Skeletal muscle tissue (tissue), 4 donors: ENCODE data around the gene SOX18. TPM values are rescaled to one million over a fixed set of nuclear protein-coding genes. Genes with fewer than 3 reads are reported as not detected.
A peak's percentile ranks its signal among the peaks of the same experiment; 100 is the strongest.

Experiments used
- H3K27ac ChIP-seq: one replicate; pipeline ENCODE4 v1.7.0; 2013; ENCODE audit warnings: mild to moderate bottlenecking, low read depth, low read length, inconsistent platforms
- H3K27me3 ChIP-seq, 3 donors: one replicate each; pipeline ENCODE4 v1.7.0; 2013; ENCODE audit warnings: low read length in 3 of 3; ENCODE audit not compliant: control insufficient read depth in 3 of 3, insufficient read depth in 3 of 3
- H3K36me3 ChIP-seq, 3 donors: one replicate each; pipeline ENCODE4 v1.7.0; 2013; ENCODE audit warnings: low read length in 3 of 3; ENCODE audit not compliant: control insufficient read depth in 3 of 3, insufficient read depth in 3 of 3
- H3K4me1 ChIP-seq, 3 donors: one replicate each; pipeline ENCODE4 v1.7.0; 2013; ENCODE audit warnings: low read length in 3 of 3, mild to moderate bottlenecking in 3 of 3; ENCODE audit not compliant: control insufficient read depth in 3 of 3, insufficient read depth in 3 of 3
- H3K4me3 ChIP-seq, 3 donors: one replicate each; pipeline ENCODE4 v1.7.0; 2013; ENCODE audit warnings: low read length in 3 of 3
- H3K9ac ChIP-seq, 3 donors: one replicate each; pipeline ENCODE4 v1.7.0; 2013; ENCODE audit warnings: low read length in 3 of 3, mild to moderate bottlenecking in 3 of 3, moderate library complexity in 2 of 3, low read depth in 1 of 3
- H3K9me3 ChIP-seq, 3 donors: one replicate each; pipeline ENCODE4 v1.7.0; 2013; ENCODE audit warnings: low read length in 3 of 3; ENCODE audit not compliant: control insufficient read depth in 3 of 3
- total RNA-seq: library from RNA; depleted of rRNA; stranded (reverse); fragments of >200 nt; gene quantifications from one replicate; pipeline ENCODE4 v1.2.3, GENCODE V29; 2014
- donor health status: Osteomylitis.

The SOX18 gene
- total RNA-seq, 1 donor from 2014 or later: 3.7 TPM

DNA sequence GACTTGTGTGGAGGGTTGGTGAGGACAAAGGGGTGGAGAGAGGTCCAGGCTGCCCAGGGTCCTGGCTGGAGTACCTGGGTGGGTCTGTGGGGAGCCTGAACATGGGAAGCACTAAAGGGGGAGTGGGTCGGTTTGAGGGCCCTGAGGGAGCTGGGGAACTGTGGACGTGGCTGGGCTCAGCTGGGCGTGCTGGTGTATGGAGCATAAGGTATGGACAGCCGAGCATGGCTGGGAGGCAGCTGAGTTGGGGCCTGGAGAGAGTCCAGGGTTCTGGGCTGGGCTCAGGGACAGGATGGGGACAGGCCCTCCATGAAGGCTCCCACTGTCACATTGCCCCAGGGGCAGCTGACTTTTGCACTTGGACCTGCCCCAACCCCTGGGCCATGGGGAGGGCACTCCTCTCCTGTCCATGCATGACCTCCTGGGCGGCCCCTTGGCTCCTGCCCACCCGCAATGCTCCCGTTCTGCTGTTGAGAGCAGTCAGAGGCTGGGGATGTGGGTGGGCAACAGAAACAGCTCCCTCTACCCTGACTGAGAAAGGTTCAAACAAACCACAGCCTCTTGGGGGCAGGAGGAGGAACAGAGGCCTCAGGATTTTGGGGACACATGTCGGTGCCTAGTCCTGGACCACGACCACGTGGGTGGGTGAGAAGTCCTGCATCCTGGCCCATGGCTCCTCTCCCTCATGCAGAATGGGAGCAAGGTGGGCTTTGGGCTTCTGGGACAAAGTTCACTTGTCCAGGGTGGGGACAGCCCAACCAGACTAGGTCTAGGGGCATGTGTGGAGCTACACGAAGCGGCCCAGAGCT is 9.0 kb downstream of the SOX18 start:
- no peaks in the 10 kb centered on the region for H3K36me3 ChIP-seq
- H3K9ac ChIP-seq: no peak overlapping the region
- peaks cover 6 to 35% (median 33%) of the 10 kb centered on the region in 3 donors for H3K4me1 ChIP-seq
- no peak overlapping the region for H3K27ac ChIP-seq
- peaks cover 71 to 81% (median 72%) of the 10 kb centered on the region in 3 donors for H3K27me3 ChIP-seq
- no peaks in the 10 kb centered on the region for H3K9me3 ChIP-seq
- H3K4me3 ChIP-seq: peak overlapping the region in 1 of 3 donors; percentile 7

DNA sequence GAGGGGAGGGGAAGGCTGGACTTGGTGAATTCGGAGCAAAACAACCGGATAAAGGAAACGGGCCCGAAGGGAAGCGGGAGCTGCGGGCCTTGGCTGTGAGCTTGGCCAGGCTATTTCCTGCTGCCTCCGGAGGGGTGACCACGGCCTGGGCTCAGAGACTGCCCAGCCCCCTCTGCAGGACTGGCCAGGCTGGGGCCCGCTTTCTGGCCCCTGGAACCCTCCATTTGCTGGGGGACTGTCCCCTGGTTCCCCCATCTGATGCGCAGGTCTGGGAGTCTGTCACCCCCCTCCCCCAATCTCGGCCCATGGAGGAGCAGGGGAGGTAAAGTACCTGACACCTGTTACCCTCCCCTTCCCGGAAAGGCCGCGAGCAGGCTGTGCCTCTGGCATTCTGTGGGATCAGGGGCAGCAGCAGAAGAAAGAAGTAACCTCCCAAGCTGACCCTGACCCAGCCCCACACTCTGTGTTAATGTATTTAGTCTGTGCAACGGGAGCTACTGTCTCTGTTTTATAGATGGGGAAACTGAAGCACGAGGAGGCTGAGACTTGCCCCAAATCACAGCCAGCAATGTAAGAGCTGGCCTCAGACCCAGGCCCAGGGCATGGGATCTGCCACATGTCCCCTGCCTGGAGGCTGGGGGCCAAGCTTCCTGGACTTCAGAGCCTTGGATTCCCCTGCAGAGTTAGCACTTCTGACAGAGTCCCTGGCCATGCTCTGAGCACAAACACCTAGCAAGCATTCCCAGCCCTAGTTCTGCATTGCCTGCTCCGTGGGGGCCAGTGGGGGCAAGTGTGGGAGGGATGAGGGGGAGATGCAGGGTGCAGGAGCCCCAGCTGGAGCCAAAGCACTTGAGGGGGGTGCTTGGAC is 9.9 kb downstream of the SOX18 start:
- H3K36me3 ChIP-seq: peaks cover 0 to 4% (median 3%) of the 10 kb centered on the region in 3 donors
- peak overlapping the region in 1 of 3 donors; percentile 41 for H3K4me3 ChIP-seq
- peaks cover 63 to 74% (median 63%) of the 10 kb centered on the region in 3 donors for H3K27me3 ChIP-seq
- H3K4me1 ChIP-seq: peaks cover 6 to 35% (median 33%) of the 10 kb centered on the region in 3 donors
- H3K9me3 ChIP-seq: no peaks in the 10 kb centered on the region
- peak overlapping the region in 1 of 3 donors; percentile 60 for H3K9ac ChIP-seq
- H3K27ac ChIP-seq: peak overlapping the region; percentile 28

DNA sequence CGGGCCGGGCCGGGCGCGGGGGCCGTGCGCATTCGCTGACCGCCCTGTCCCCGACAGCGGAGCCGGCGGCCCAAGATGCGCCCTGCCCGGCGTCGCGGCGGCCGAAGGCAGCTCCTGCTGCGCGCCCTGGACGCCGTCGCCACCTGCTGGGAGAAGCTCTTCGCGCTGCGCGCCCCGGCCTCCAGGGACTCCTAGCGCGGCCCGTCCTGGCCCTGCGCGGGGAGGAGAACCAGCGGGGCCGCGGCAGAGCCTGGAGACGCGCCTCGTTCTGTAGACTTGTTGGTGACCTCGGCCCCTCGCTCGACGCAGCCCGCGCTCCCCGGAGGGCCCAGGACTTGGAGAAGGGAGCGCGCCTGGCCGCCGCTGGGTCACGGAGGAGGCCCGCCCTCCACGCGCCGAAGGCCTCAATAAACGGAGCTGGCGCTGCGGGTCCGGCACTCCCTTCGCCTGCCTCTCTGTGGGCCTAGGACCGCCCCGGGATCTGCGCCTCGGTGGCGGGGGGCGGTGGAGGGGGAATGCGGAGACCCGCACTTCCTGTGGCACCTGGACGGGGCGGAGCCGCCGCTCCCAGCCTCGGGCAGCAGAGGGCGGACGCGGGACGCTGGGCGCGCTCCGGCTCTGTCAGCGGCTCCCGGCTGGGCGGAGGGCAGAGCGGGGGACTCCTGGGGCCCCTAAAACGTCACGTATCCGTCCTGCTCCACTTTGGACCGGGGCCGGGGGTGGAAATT is 10.7 kb downstream of the SOX18 start:
- H3K9me3 ChIP-seq: no peaks in the 10 kb centered on the region
- peak overlapping the region in 1 of 3 donors; percentile 60 for H3K9ac ChIP-seq
- H3K27me3 ChIP-seq: peaks cover 58 to 71% (median 58%) of the 10 kb centered on the region in 3 donors
- H3K36me3 ChIP-seq: peaks cover 4 to 8% (median 7%) of the 10 kb centered on the region in 3 donors
- peak overlapping the region in 2 of 3 donors; percentile 45 to 49 for H3K4me3 ChIP-seq
- H3K4me1 ChIP-seq: peaks cover 6 to 36% (median 35%) of the 10 kb centered on the region in 3 donors
- H3K27ac ChIP-seq: no peak overlapping the region

DNA sequence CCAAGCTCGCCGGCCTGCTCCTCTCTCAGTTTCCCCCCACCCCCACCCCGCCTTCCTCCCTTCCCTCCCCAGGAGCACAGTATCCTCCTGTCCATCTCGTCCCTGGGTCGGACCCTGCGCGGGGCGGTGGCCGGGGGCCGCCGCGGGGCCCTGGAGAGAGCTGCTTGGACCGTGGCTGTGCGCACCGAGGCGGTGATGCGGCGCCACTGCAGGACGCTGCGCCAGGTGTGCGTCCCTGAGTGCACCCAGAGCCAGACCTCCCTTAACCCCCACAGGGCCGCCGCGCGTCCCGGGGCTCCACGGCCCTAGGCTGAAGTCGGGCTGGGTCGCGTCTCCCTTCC is 11.2 kb downstream of the SOX18 start:
- Histone ChIP-seq H3K36me3 (peaks cover 6 to 9% (median 9%) of the 10 kb centered on the region in 3 donors), H3K4me3 (no peak overlapping the region), H3K4me1 (peaks cover 6 to 36% (median 35%) of the 10 kb centered on the region in 3 donors), H3K9me3 (no peaks in the 10 kb centered on the region), H3K27me3 (peaks cover 57 to 68% (median 58%) of the 10 kb centered on the region in 3 donors), H3K27ac (no peak overlapping the region), H3K9ac (no peak overlapping the region)

DNA sequence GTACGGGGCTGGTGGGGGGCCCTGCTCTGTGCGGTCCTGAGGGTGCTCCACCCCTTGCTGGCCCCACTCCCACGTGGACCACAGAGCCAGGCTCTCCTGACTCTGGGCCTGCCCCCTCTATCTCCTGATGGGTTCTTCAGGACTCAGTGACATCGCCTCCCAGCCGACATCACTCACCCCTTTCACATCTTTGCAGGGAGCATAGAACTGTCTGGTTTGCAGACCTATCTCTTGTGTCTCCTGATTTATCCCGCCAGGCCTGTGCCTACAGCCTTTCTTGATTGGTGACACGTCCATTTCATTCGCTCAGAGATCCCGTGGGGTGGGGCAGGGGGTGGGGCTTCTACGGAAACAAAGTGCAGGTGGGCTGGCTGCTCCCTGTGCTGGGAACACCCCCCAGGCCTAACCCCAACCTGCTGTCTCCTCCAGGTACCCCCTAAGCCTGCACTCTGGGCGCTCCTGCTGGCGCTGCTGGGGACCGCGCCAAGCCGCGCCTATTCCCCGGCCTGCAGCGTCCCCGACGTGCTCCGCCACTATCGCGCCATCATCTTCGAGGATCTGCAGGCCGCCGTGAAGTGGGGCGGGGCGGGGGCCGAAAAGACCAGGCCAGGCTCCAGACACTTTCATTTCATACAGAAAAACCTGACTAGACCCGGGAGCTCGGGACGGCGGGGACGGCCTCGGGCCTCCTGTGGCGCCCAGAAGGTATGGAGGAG is 11.8 kb downstream of the SOX18 start:
- Histone ChIP-seq H3K27me3 (peaks cover 57 to 66% (median 58%) of the 10 kb centered on the region in 3 donors), H3K9me3 (no peaks in the 10 kb centered on the region), H3K27ac (no peak overlapping the region), H3K36me3 (peaks cover 11 to 14% (median 11%) of the 10 kb centered on the region in 3 donors), H3K4me1 (peaks cover 6 to 36% (median 35%) of the 10 kb centered on the region in 3 donors), H3K9ac (no peak overlapping the region), H3K4me3 (no peak overlapping the region)

DNA sequence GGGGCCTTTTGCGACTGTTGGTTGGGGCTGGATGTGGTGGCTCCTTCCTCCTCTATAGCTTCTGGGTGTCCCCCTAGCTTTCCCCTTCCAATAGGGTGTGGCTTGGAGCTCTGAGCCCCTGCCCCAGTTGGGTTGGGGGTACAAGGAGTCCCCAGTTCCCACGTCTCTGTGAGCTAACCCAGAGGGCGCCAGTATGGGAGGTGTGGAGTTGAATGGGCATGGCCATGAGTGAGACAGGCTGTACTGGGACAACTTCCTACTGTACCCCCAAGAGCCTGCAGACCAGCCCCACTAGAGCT is 12.3 kb downstream of the SOX18 start:
- peaks cover 6 to 34% (median 32%) of the 10 kb centered on the region in 3 donors for H3K4me1 ChIP-seq
- H3K4me3 ChIP-seq: no peak overlapping the region
- H3K27me3 ChIP-seq: peaks cover 54 to 62% (median 57%) of the 10 kb centered on the region in 3 donors
- H3K36me3 ChIP-seq: peaks cover 16 to 18% (median 16%) of the 10 kb centered on the region in 3 donors
- H3K9ac ChIP-seq: no peak overlapping the region
- no peak overlapping the region for H3K27ac ChIP-seq
- H3K9me3 ChIP-seq: no peaks in the 10 kb centered on the region

DNA sequence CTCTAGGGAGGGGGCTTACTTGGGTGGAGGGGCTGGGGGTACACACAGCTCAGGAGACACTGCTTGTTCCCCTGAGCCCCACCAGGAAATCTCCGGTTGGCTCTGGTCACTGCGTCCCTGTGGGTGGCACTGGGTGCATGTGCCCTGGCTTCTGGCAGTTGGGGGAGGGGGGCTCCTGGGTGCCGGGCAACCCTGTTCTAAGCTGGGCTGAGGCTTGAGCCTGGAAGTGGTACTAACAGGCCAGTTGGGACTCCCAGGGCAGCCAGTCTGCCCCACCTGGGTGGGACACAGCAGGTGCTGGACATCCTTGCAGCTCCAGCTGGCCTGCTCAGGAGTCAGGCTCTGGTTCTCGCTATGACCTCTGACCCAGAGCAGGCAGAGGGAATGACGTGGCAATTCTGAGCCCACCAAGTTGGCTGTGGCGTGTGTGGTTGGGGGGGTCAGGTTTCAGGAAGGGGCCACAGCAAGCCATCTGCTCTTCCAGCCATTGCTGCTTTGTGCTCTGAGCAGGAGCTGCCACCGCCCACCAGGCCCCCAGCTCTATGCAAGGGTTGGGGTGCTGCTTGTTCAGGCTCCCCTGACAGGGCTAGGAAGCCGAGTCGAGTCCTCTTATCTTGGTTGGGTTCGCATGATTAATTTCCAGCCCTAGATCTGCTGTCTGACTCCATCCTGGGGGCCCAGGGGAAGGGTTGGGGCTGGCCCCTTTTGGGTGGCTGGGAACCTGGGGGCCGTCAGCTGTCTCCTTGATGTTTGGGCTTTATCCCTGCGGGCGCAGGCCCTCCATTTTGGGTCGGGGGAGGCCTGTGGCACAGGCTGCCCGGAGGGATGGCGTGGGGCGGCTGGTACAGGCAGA is 12.9 kb downstream of the SOX18 start:
- peaks cover 49 to 57% (median 52%) of the 10 kb centered on the region in 3 donors for H3K27me3 ChIP-seq

DNA sequence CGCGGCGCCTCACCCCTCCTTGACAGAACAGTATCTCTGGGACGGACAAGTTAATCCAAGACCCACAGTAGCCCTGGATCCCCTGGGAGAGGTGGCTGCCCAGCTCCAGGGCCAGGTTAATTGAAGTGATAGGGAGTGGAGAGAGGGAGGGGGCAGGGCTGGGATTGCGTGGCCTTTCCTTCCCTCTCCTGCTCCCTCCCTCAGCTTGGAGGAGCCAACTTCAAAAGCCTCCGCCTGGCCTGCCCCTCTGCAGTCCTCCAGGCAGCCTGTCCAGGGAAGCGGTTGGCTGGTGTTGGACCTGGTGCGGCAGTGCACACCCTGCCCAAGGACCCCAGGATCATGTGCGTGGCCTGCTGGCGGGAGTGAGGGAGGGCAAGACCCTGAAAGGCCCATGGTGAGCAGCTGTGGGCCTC is 13.5 kb downstream of the SOX18 start, which contains the start of gene C20orf204:
Gene C20orf204, plus strand, starts transcription at position 250 of the 413 bp plus-strand sequence. Its CDS starts 142 bp downstream, at position 392.
- peaks cover 2 to 28% (median 22%) of the 10 kb centered on the region in 3 donors for H3K4me1 ChIP-seq
- H3K4me3 ChIP-seq: no peak within 1 kb of the TSS
- H3K36me3 ChIP-seq: peaks cover 24 to 25% (median 25%) of the 10 kb centered on the region in 3 donors
- H3K27ac ChIP-seq: no peak within 1 kb of the TSS
- H3K9me3 ChIP-seq: no peaks in the 10 kb centered on the region
- peaks cover 43 to 50% (median 46%) of the 10 kb centered on the region in 3 donors for H3K27me3 ChIP-seq
- H3K9ac ChIP-seq: peak within 1 kb of the TSS in 1 of 3 donors; percentile 25

More for the DNA sequence above, 12.9 kb downstream of the SOX18 start:
- Histone ChIP-seq H3K9me3 (no peaks in the 10 kb centered on the region), H3K36me3 (peaks cover 21 to 24% (median 21%) of the 10 kb centered on the region in 3 donors), H3K9ac (peak overlapping the region in 1 of 3 donors; percentile 25), H3K4me1 (peaks cover 6 to 32% (median 28%) of the 10 kb centered on the region in 3 donors), H3K4me3 (no peak overlapping the region), H3K27ac (no peak overlapping the region)
